ENCODE data around the gene RNF225.
"Not testable (repeated sequence)": the region's sequence is repeated elsewhere in the genome, so short reads cannot be mapped to it uniquely, and the experiment has no call there.

The RNF225 gene

GRCh38 chr19:58395220-58395978 is at the start of gene RNF225:
RNF225 (plus strand) TSS chr19:58395656; CDS start chr19:58396090, 434 bp downstream.
- Mint-ChIP-seq H3K4me3 (no peak within 1 kb of the TSS), H3K36me3 (ENCODE audit: low read depth) (peaks cover 36% of the 10 kb centered on the region), H3K27ac (peak within 1 kb of the TSS; percentile 85), H3K9me3 (no peaks in the 10 kb centered on the region), H3K4me1 (peaks cover 15% of the 10 kb centered on the region), H3K27me3 (ENCODE audit: low read depth, poor library complexity) (peaks cover 14% of the 10 kb centered on the region)
- no peak for DNase-seq
- TF ChIP-seq, protein P1, sequence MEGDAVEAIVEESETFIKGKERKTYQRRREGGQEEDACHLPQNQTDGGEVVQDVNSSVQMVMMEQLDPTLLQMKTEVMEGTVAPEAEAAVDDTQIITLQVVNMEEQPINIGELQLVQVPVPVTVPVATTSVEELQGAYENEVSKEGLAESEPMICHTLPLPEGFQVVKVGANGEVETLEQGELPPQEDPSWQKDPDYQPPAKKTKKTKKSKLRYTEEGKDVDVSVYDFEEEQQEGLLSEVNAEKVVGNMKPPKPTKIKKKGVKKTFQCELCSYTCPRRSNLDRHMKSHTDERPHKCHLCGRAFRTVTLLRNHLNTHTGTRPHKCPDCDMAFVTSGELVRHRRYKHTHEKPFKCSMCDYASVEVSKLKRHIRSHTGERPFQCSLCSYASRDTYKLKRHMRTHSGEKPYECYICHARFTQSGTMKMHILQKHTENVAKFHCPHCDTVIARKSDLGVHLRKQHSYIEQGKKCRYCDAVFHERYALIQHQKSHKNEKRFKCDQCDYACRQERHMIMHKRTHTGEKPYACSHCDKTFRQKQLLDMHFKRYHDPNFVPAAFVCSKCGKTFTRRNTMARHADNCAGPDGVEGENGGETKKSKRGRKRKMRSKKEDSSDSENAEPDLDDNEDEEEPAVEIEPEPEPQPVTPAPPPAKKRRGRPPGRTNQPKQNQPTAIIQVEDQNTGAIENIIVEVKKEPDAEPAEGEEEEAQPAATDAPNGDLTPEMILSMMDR (IDR thresholded peaks at IDR 0.05), result no peak

DNA sequence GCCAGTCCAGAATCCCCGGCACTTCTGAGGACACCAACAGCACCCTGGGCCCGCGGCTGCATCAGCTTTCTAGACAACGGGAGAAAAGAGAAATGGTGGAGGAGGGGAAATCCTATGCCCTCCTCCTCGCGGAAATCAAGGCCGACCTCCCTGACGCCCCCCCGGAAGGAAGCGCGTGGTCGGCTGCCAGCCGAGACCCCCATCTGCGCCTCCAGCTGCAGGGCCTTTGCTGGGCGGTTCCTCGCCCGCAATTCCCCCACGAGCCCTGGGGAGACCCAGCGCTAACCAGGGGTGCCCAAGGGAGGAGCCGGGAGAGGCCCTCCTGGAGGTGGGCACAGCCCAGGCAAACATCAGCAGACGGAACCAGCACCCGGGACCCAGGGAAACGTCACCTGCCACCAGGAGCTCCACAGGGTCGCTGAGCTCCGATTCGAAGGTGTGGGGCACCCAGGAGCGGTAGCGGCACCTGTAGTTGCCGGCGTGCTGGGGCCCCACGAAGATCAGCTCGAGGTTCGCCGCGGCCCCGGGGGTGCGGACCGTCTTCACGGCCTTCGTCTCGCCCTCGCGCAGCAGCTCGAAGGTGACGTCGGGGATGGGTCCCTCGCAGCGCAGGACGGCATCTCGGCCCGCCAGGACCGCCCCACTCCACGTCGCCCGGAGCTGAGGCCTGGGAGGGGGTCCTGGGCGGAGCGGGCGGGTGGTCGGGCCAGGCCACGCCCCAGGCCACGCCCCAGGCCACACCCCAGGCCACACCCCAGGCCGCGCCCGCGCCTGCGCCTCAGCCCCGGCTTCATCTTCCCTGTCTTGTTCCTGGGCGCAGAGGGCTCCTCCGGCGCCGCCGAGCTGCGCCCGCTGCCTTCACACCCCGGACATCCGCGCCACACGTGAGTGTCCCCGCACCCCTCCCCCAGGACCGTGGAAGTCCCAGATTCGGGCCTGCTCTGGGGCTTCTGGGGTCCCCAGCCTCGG is 48.2 kb upstream of the RNF225 start:
- peaks cover 29% of the 10 kb centered on the region for H3K4me1 Mint-ChIP-seq
- peaks cover 15% of the 10 kb centered on the region for H3K36me3 Mint-ChIP-seq (ENCODE audit: low read depth)
- H3K9me3 Mint-ChIP-seq, result peaks cover 8% of the 10 kb centered on the region
- TF ChIP-seq, protein P1 (IDR thresholded peaks at IDR 0.05), result no peak
- peak; percentile 82 for DNase-seq
- peak overlapping the region; percentile 92 for H3K4me3 Mint-ChIP-seq
- H3K27ac Mint-ChIP-seq, result no peak overlapping the region
- peaks cover 32% of the 10 kb centered on the region for H3K27me3 Mint-ChIP-seq (ENCODE audit: low read depth, poor library complexity)

- DNase-seq, H3K9me3 Mint-ChIP-seq, H3K27ac Mint-ChIP-seq: not testable (repeated sequence)
- peaks cover 32% of the 10 kb centered on the region for H3K27me3 Mint-ChIP-seq (ENCODE audit: low read depth, poor library complexity)
- peaks cover 33% of the 10 kb centered on the region for H3K4me1 Mint-ChIP-seq
- H3K4me3 Mint-ChIP-seq, result peak overlapping the region; percentile 92
- H3K36me3 Mint-ChIP-seq (ENCODE audit: low read depth), result peaks cover 14% of the 10 kb centered on the region
Measured at GRCh38 chr19:58348080-58348479, 47.4 kb upstream of the RNF225 start.

GRCh38 chr19:58349590-58349989 is 45.9 kb upstream of the RNF225 start:
- H3K4me1 Mint-ChIP-seq, result peaks cover 43% of the 10 kb centered on the region
- TF ChIP-seq, protein P1 (IDR thresholded peaks at IDR 0.05), result no peak
- no peak for DNase-seq
- H3K9me3 Mint-ChIP-seq, result no peaks in the 10 kb centered on the region
- H3K27me3 Mint-ChIP-seq (ENCODE audit: low read depth, poor library complexity), result peaks cover 26% of the 10 kb centered on the region
- H3K4me3 Mint-ChIP-seq, result peak overlapping the region; percentile 48
- H3K36me3 Mint-ChIP-seq (ENCODE audit: low read depth), result peaks cover 10% of the 10 kb centered on the region
- H3K27ac Mint-ChIP-seq, result no peak overlapping the region

- H3K4me3 Mint-ChIP-seq, result no peak overlapping the region
- H3K36me3 Mint-ChIP-seq (ENCODE audit: low read depth), result peaks cover 13% of the 10 kb centered on the region
- TF ChIP-seq, protein P1 (IDR thresholded peaks at IDR 0.05), result no peak
- peaks cover 24% of the 10 kb centered on the region for H3K27me3 Mint-ChIP-seq (ENCODE audit: low read depth, poor library complexity)
- H3K27ac Mint-ChIP-seq, result peak overlapping the region; percentile 51
- H3K9me3 Mint-ChIP-seq, result no peaks in the 10 kb centered on the region
- H3K4me1 Mint-ChIP-seq, result peaks cover 43% of the 10 kb centered on the region
- DNase-seq, result no peak
Measured at GRCh38 chr19:58350001-58350861, 45.2 kb upstream of the RNF225 start.

All from nephron progenitor cell (in vitro differentiated cells).